Prostate gland (tissue), 2 donors: ENCODE results near the gene NEB.

Source experiments
- CTCF ChIP-seq, 4 experiments: fragments of 200-600 bp in 2 of 4; fragments of 450-650 bp in 2 of 4; sonication (generic) in 2 of 4; IDR thresholded peaks; 1 replicate in 3 of 4; 2 replicates in 1 of 4; pipeline ENCODE4 v1.5.1; 2016 to 2019; ENCODE audit warnings: antibody characterized with exemption in 4 of 4, mild to moderate bottlenecking in 2 of 4, moderate library complexity in 2 of 4
- POLR2A ChIP-seq: fragments of 450-650 bp; IDR thresholded peaks from one replicate; pipeline ENCODE4 v1.6.1; 2016; ENCODE audit warnings: antibody characterized with exemption, mild to moderate bottlenecking
- POLR2AphosphoS5 ChIP-seq: sonication (generic); formaldehyde crosslinking; IDR thresholded peaks from one replicate; pipeline ENCODE4 v1.6.1; 2017; ENCODE audit warnings: antibody characterized with exemption

GRCh38 chr2:151437630-151438029 is 296.6 kb downstream of the NEB start:
- TF ChIP-seq POLR2AphosphoS5: no peak
- TF ChIP-seq CTCF (IDR thresholded peaks at IDR 0.05): peak; percentile 27 to 77 (median 44)
- TF ChIP-seq POLR2A: no peak
